Mesenchymal stem cell (in vitro differentiated cells and primary cell): ENCODE data around the gene GINS1.

Experiments used
- DNase-seq: peaks from one replicate; pipeline ENCODE4 v3.0.0-alpha.2; 2013
- H2AFZ ChIP-seq: one replicate; pipeline ENCODE4 v1.6.1; 2013; ENCODE audit warnings: low read depth, mild to moderate bottlenecking, control low read depth, inconsistent platforms, low read length, moderate library complexity
- H2AK5ac ChIP-seq: 2 replicates; pipeline ENCODE4 v1.6.1; 2013; ENCODE audit warnings: low read length, moderate library complexity, mild to moderate bottlenecking, inconsistent platforms; ENCODE audit not compliant: severe bottlenecking
- H2BK120ac ChIP-seq: one replicate; pipeline ENCODE4 v1.6.1; 2013; ENCODE audit warnings: low read depth, mild to moderate bottlenecking, inconsistent platforms, low read length, moderate library complexity
- H2BK12ac ChIP-seq, 2 experiments: one replicate each; pipeline ENCODE4 v1.6.1; 2013; ENCODE audit warnings: inconsistent platforms in 2 of 2, low read length in 2 of 2, mild to moderate bottlenecking in 2 of 2, moderate library complexity in 2 of 2, control low read depth in 1 of 2
- H2BK15ac ChIP-seq: one replicate; pipeline ENCODE4 v1.6.1; 2013; ENCODE audit warnings: mild to moderate bottlenecking, low read depth, inconsistent platforms; ENCODE audit not compliant: poor library complexity, severe bottlenecking
- H2BK5ac ChIP-seq: 2 replicates; pipeline ENCODE4 v1.6.1; 2013; ENCODE audit warnings: low read depth, mild to moderate bottlenecking, low read length, control low read depth, inconsistent platforms; ENCODE audit not compliant: poor library complexity, severe bottlenecking
- H3K14ac ChIP-seq, 2 experiments: one replicate each; pipeline ENCODE4 v1.6.1; 2013; ENCODE audit warnings: inconsistent platforms in 2 of 2, low read length in 2 of 2, control low read depth in 1 of 2, mild to moderate bottlenecking in 1 of 2, moderate library complexity in 1 of 2
- H3K18ac ChIP-seq, 2 experiments: one replicate each; pipeline ENCODE4 v1.6.1; 2013; ENCODE audit warnings: inconsistent platforms in 2 of 2, low read length in 2 of 2, control low read depth in 1 of 2, low read depth in 1 of 2, mild to moderate bottlenecking in 1 of 2
- H3K23ac ChIP-seq, 2 experiments: one replicate each; pipeline ENCODE4 v1.6.1; 2013; ENCODE audit warnings: inconsistent platforms in 2 of 2, low read length in 2 of 2, mild to moderate bottlenecking in 2 of 2, moderate library complexity in 2 of 2, control low read depth in 1 of 2
- H3K27ac ChIP-seq: 2 replicates; pipeline ENCODE4 v1.5.1; 2013; ENCODE audit warnings: mild to moderate bottlenecking, moderate library complexity, low read length, control low read depth, inconsistent platforms; ENCODE audit not compliant: poor library complexity, severe bottlenecking
- H3K27me3 ChIP-seq, 2 experiments: 2 replicates each; pipeline versions ENCODE4 v1.6.1 to v1.7.0; 2013; ENCODE audit warnings: low read length in 2 of 2, mild to moderate bottlenecking in 2 of 2, moderate library complexity in 2 of 2, control low read depth in 1 of 2, inconsistent platforms in 1 of 2; ENCODE audit not compliant: control insufficient read depth in 1 of 2, insufficient read depth in 1 of 2
- H3K36me3 ChIP-seq, 2 experiments: 2 replicates each; pipeline versions ENCODE4 v1.6.1 to v1.7.0; 2013; ENCODE audit warnings: low read length in 2 of 2, control low read depth in 1 of 2, inconsistent platforms in 1 of 2, low read depth in 1 of 2, mild to moderate bottlenecking in 1 of 2; ENCODE audit not compliant: insufficient read depth in 2 of 2, control insufficient read depth in 1 of 2
- H3K4ac ChIP-seq, 2 experiments: one replicate each; pipeline ENCODE4 v1.6.1; 2013; ENCODE audit warnings: inconsistent platforms in 2 of 2, low read length in 2 of 2, mild to moderate bottlenecking in 2 of 2, moderate library complexity in 2 of 2, control low read depth in 1 of 2, low read depth in 1 of 2
- H3K4me1 ChIP-seq: 2 replicates; pipeline ENCODE4 v1.6.1; 2013; ENCODE audit warnings: low read depth, low read length, control low read depth; ENCODE audit not compliant: control insufficient read depth, insufficient read depth
- H3K4me2 ChIP-seq: 2 replicates; pipeline ENCODE4 v1.6.1; 2013; ENCODE audit warnings: low read length, mild to moderate bottlenecking, inconsistent platforms; ENCODE audit not compliant: poor library complexity, severe bottlenecking
- H3K4me3 ChIP-seq, 2 experiments: 2 replicates each; pipeline versions ENCODE4 v1.5.1 to v1.7.0; 2013; ENCODE audit warnings: low read length in 2 of 2, mild to moderate bottlenecking in 2 of 2, control low read depth in 1 of 2, low read depth in 1 of 2; ENCODE audit not compliant: insufficient read depth in 1 of 2
- H3K79me1 ChIP-seq: replicated peaks from 2 replicates; pipeline ENCODE4 v1.6.1; 2013; ENCODE audit warnings: mild to moderate bottlenecking, control low read depth, low read length, inconsistent platforms; ENCODE audit not compliant: poor library complexity, severe bottlenecking
- H3K9ac ChIP-seq: 2 replicates; pipeline ENCODE4 v1.7.0; 2013; ENCODE audit warnings: mild to moderate bottlenecking, low read length, moderate library complexity
- H3K9me3 ChIP-seq: 2 replicates; pipeline ENCODE4 v1.7.0; 2013; ENCODE audit warnings: mild to moderate bottlenecking, low read length; ENCODE audit not compliant: control insufficient read depth
- H4K8ac ChIP-seq: one replicate; pipeline ENCODE4 v1.6.1; 2013; ENCODE audit warnings: inconsistent platforms, mild to moderate bottlenecking, low read length, moderate library complexity
- H4K91ac ChIP-seq: one replicate; pipeline ENCODE4 v1.6.1; 2013; ENCODE audit warnings: mild to moderate bottlenecking, low read length, inconsistent platforms
- WGBS: methylation state at CpG from one replicate; pipeline ENCODE4 v1.1.7; 2013; ENCODE audit warnings: mixed read lengths; 5-methylcytosine and 5-hydroxymethylcytosine counted together

The GINS1 gene

DNA sequence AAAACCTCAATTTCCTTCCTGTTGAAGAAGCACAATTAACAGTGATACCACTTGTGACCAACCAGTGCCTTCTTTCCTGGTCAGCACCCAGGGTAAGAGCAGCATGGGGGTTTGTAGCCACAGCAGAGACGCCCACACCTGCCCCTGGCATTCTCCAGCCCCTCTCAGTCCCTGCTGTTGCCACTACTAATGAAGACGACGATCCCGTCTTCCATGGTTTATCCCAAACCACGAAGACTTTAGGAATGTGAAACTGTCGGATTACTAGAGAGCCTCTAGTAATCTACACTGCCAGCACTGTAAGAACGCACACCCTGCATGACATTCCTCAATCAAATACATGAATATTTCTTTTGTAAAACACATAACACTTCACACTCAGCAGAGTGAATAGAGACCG lies 60.0 kb downstream of the GINS1 start:
- Histone ChIP-seq H2BK15ac (no peak overlapping the region), H3K18ac (no peak overlapping the region), H3K4me1 (peaks cover 3% of the 10 kb centered on the region), H3K4ac (no peak overlapping the region), H4K91ac (no peak overlapping the region), H2BK120ac (no peak overlapping the region), H3K14ac (no peak overlapping the region), H3K27me3 (no peaks in the 10 kb centered on the region), H3K9ac (no peak overlapping the region), H2AFZ (no peak overlapping the region), H3K79me1 (peaks cover 16% of the 10 kb centered on the region), H3K27ac (no peak overlapping the region), H3K23ac (no peak overlapping the region), H2BK5ac (no peak overlapping the region), H2BK12ac (no peak overlapping the region), H2AK5ac (no peak overlapping the region), H3K4me2 (no peak overlapping the region), H4K8ac (no peak overlapping the region), H3K36me3 (peaks cover 39 to 65% of the 10 kb centered on the region in 2 experiments), H3K4me3 (no peak overlapping the region), H3K9me3 (no peaks in the 10 kb centered on the region)
- WGBS, result 91% methylated on average over 8 of the region's 8 CpGs
- no peak for DNase-seq

GRCh38 chr20:25468126-25469075 lies 60.9 kb downstream of the GINS1 start:
- Histone ChIP-seq H3K79me1 (peaks cover 16% of the 10 kb centered on the region), H4K91ac (no peak overlapping the region)
- WGBS, result 98% methylated on average over 18 of the region's 18 CpGs

DNA sequence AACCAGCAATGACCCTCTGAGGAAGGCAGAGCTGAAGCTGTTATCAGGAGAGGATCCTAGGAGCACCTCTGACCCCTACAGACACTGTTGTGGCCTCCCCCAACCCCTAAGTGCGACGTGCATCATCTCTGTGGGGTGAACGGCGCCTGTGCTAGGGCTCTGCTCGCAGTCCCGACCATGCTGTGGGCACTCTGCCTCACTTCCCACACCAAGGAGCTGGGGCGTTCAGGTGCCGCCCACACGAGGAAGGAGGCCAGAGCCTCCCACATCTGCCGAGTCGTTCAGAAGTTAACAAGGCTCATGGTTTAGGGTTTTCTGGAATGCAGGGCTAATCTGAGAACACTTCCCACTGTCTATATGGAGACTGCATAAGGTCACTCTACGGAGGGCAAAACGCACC lies 62.1 kb downstream of the GINS1 start:
- Histone ChIP-seq H3K9me3 (no peaks in the 10 kb centered on the region), H3K36me3 (peaks cover 43 to 56% of the 10 kb centered on the region in 2 experiments), H2AFZ (no peak overlapping the region), H2AK5ac (no peak overlapping the region), H3K18ac (no peak overlapping the region), H2BK120ac (no peak overlapping the region), H2BK12ac (no peak overlapping the region), H3K4me1 (peaks cover 3% of the 10 kb centered on the region), H3K9ac (no peak overlapping the region), H3K14ac (no peak overlapping the region), H2BK5ac (no peak overlapping the region), H3K79me1 (peaks cover 16% of the 10 kb centered on the region), H3K4ac (no peak overlapping the region), H4K91ac (no peak overlapping the region), H2BK15ac (no peak overlapping the region), H3K27ac (no peak overlapping the region), H3K23ac (no peak overlapping the region), H3K27me3 (no peaks in the 10 kb centered on the region), H4K8ac (no peak overlapping the region), H3K4me2 (no peak overlapping the region), H3K4me3 (no peak overlapping the region)
- no peak for DNase-seq
- 97% methylated on average over 13 of the region's 13 CpGs for WGBS

More at GRCh38 chr20:25468126-25469075, 60.9 kb downstream of the GINS1 start:
- Histone ChIP-seq H2BK120ac (no peak overlapping the region), H3K14ac (no peak overlapping the region), H2AFZ (no peak overlapping the region), H3K27ac (no peak overlapping the region), H3K4me1 (peaks cover 3% of the 10 kb centered on the region), H2BK12ac (no peak overlapping the region), H3K9me3 (no peaks in the 10 kb centered on the region), H2BK15ac (no peak overlapping the region), H3K23ac (no peak overlapping the region), H3K4me2 (no peak overlapping the region), H4K8ac (peak overlapping the region; percentile 17), H3K4me3 (no peak overlapping the region), H2BK5ac (no peak overlapping the region), H3K27me3 (no peaks in the 10 kb centered on the region), H3K9ac (no peak overlapping the region), H2AK5ac (no peak overlapping the region), H3K4ac (no peak overlapping the region), H3K18ac (no peak overlapping the region), H3K36me3 (peaks cover 41 to 58% of the 10 kb centered on the region in 2 experiments)
- DNase-seq, result no peak

GRCh38 chr20:25470045-25470444 lies 62.6 kb downstream of the GINS1 start:
- H3K9ac ChIP-seq, result no peak overlapping the region
- H4K91ac ChIP-seq, result peak overlapping the region; percentile 41
- no peak overlapping the region for H2BK120ac ChIP-seq
- H3K23ac ChIP-seq, result no peak overlapping the region
- no peak overlapping the region for H3K4me3 ChIP-seq
- H3K27me3 ChIP-seq, result no peaks in the 10 kb centered on the region
- no peak overlapping the region for H3K27ac ChIP-seq
- H3K14ac ChIP-seq, result no peak overlapping the region
- no peak overlapping the region for H2BK15ac ChIP-seq
- no peak overlapping the region for H4K8ac ChIP-seq
- peaks cover 41 to 53% of the 10 kb centered on the region in 2 experiments for H3K36me3 ChIP-seq
- no peak overlapping the region for H2BK12ac ChIP-seq
- no peak overlapping the region for H2BK5ac ChIP-seq
- H3K4me1 ChIP-seq, result peaks cover 3% of the 10 kb centered on the region
- peak; percentile 9 for DNase-seq
- peaks cover 16% of the 10 kb centered on the region for H3K79me1 ChIP-seq
- H2AFZ ChIP-seq, result no peak overlapping the region
- H3K4me2 ChIP-seq, result no peak overlapping the region
- H3K18ac ChIP-seq, result no peak overlapping the region
- no peaks in the 10 kb centered on the region for H3K9me3 ChIP-seq
- H3K4ac ChIP-seq, result no peak overlapping the region
- 82% methylated on average over 13 of the region's 13 CpGs for WGBS
- no peak overlapping the region for H2AK5ac ChIP-seq
